OCI-LY7 (cell line): ENCODE data around the gene ARL3. TPM values are rescaled to one million over a fixed set of nuclear protein-coding genes. Genes with fewer than 3 reads are reported as not detected.

ENCODE experiments used
- BruUV-seq: library from RNA; stranded (reverse); fragments of 400-500 nt; replicated peaks from 2 replicates; lab custom pipeline; 2021; lab: Mats Ljungman, UMichigan
- CTCF ChIA-PET: fragments of 300-600 bp; sonication (Branson Sonifier 250); formaldehyde crosslinking; loops from one replicate; lab custom pipeline; 2022; ENCODE audit warnings: antibody characterized with exemption; ENCODE audit not compliant: unreplicated experiment; lab: Charles Lee
- POLR2A ChIA-PET: fragments of 300-600 bp; sonication (Branson Sonifier 250); formaldehyde crosslinking; loops from one replicate; lab custom pipeline; 2022; ENCODE audit warnings: antibody characterized with exemption; lab: Charles Lee
- DNase-seq: peaks from one replicate; pipeline ENCODE4 v3.0.0-alpha.2; 2015; ENCODE audit warnings: low spot score
- H2AFZ ChIP-seq: fragments of 200-600 bp; sonication (generic), shearing (Covaris generic); 2 replicates; pipeline ENCODE4 v1.6.1; 2014; ENCODE audit warnings: mild to moderate bottlenecking, antibody characterized with exemption, low read length, moderate library complexity
- H3K27ac ChIP-seq: fragments of 200-600 bp; sonication (generic); 2 replicates; pipeline ENCODE4 v1.5.1; 2014; ENCODE audit warnings: mixed run types, low read depth, mild to moderate bottlenecking, moderate library complexity, low read length, inconsistent platforms; ENCODE audit not compliant: poor library complexity, severe bottlenecking
- H3K36me3 ChIP-seq: fragments of 200-600 bp; sonication (generic); 2 replicates; pipeline ENCODE4 v1.6.1; 2014; ENCODE audit warnings: mild to moderate bottlenecking, antibody characterized with exemption, low read length, moderate library complexity, mixed read lengths; ENCODE audit not compliant: insufficient read depth
- H3K4me1 ChIP-seq: fragments of 200-600 bp; sonication (generic); 2 replicates; pipeline ENCODE4 v1.5.1; 2014; ENCODE audit warnings: mild to moderate bottlenecking, low read length; ENCODE audit not compliant: insufficient read depth, poor library complexity, severe bottlenecking
- H3K4me2 ChIP-seq: fragments of 200-600 bp; sonication (generic); 2 replicates; pipeline ENCODE4 v1.6.1; 2014; ENCODE audit warnings: mild to moderate bottlenecking, low read length
- H3K4me3 ChIP-seq: fragments of 200-600 bp; sonication (generic); 2 replicates; pipeline ENCODE4 v1.5.1; 2014; ENCODE audit warnings: mild to moderate bottlenecking, low read depth, low read length; ENCODE audit not compliant: poor library complexity, severe bottlenecking
- H3K79me2 ChIP-seq: fragments of 200-600 bp; sonication (generic); 2 replicates; pipeline ENCODE4 v1.6.1; 2016; ENCODE audit warnings: low read depth, mild to moderate bottlenecking, low read length, moderate library complexity, mixed read lengths; ENCODE audit not compliant: insufficient read depth
- H3K9me2 ChIP-seq: fragments of 200-600 bp; sonication (generic); 2 replicates; pipeline ENCODE4 v1.6.1; 2016; ENCODE audit warnings: mild to moderate bottlenecking, low read length, mixed read lengths; ENCODE audit not compliant: insufficient read depth
- H3K9me3 ChIP-seq: fragments of 200-600 bp; sonication (generic); 2 replicates; pipeline ENCODE4 v1.6.1; 2014; ENCODE audit warnings: mild to moderate bottlenecking, mixed run types, low read length, mixed read lengths
- H4K20me1 ChIP-seq: fragments of 200-600 bp; sonication (generic); 2 replicates; pipeline ENCODE4 v1.6.1; 2014; ENCODE audit warnings: mild to moderate bottlenecking, antibody characterized with exemption, low read length, moderate library complexity, mixed read lengths; ENCODE audit not compliant: insufficient read depth
- EZH2phosphoT487 ChIP-seq: fragments of 200-600 bp; sonication (generic); IDR thresholded peaks from 2 replicates; pipeline ENCODE4 v1.6.1; 2018; ENCODE audit warnings: low read depth, borderline replicate concordance, mild to moderate bottlenecking, mixed run types, antibody characterized with exemption, low read length, moderate library complexity, mixed read lengths
- intact Hi-C: fragments of 100-400 bp; cut with micrococcal nuclease; formaldehyde crosslinking; loops from one replicate; pipeline ENCODE4 v1.10.0; 2022; ENCODE audit not compliant: unreplicated experiment
- total RNA-seq, 2 experiments: library from RNA; depleted of rRNA in 1 of 2; stranded (reverse); fragments of >200 nt in 1 of 2; shearing (Covaris generic) in 1 of 2; gene quantifications; 2 replicates each; pipeline ENCODE4 v1.2.3, GENCODE V29; 2014 to 2022
- TF ChIP-seq, protein P1 (sequence below): fragments of 200-600 bp; sonication (generic); conservative IDR thresholded peaks from 2 replicates; pipeline ENCODE4 v1.5.1; 2014; ENCODE audit warnings: mild to moderate bottlenecking, antibody characterized with exemption, low read length, moderate library complexity, mixed read lengths

ARL3 gene
- total RNA-seq, 2 experiments from 2014 or later = 7.3 to 11.7 TPM

DNA sequence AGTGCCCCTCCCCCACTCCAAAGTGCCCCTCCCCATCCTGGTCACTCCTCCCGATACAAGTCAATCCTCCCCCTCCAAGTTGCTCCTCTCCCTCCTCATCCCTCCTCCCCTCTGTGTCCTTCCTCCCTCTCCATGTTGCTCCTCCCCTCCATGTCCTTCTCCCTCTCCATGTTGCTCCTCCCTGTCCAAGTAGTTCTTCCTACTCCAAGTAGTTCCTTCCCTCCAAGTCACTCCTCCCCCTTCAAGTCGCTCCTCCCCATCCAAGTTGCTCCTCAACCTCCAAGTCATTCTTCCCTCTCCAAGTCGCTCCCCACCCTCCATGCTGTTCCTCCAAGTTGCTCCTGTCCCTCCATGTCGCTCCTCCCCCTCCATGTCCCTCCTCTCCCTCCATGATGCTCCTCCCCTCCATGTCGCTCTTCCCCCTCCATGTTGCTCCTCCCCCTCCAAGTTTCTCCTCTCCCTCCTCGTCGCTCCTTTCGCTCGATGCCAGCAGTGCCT lies 20.9 kb upstream of the ARL3 start:
- Histone ChIP-seq H2AFZ (no peak overlapping the region), H3K36me3 (peaks cover 50% of the 10 kb centered on the region), H3K27ac (no peak overlapping the region), H3K4me2 (no peak overlapping the region), H3K4me3 (no peak overlapping the region), H3K9me3 (no peaks in the 10 kb centered on the region), H3K4me1 (peaks cover 6% of the 10 kb centered on the region), H3K79me2 (no peaks in the 10 kb centered on the region), H4K20me1 (no peaks in the 10 kb centered on the region), H3K9me2 (no peaks in the 10 kb centered on the region)
- CTCF ChIA-PET = no interaction called here
- intact Hi-C loops = no loop called here
- no peak for DNase-seq
- POLR2A ChIA-PET = no interaction called here
- BruUV-seq = no TSS peak
- TF ChIP-seq, protein P1, sequence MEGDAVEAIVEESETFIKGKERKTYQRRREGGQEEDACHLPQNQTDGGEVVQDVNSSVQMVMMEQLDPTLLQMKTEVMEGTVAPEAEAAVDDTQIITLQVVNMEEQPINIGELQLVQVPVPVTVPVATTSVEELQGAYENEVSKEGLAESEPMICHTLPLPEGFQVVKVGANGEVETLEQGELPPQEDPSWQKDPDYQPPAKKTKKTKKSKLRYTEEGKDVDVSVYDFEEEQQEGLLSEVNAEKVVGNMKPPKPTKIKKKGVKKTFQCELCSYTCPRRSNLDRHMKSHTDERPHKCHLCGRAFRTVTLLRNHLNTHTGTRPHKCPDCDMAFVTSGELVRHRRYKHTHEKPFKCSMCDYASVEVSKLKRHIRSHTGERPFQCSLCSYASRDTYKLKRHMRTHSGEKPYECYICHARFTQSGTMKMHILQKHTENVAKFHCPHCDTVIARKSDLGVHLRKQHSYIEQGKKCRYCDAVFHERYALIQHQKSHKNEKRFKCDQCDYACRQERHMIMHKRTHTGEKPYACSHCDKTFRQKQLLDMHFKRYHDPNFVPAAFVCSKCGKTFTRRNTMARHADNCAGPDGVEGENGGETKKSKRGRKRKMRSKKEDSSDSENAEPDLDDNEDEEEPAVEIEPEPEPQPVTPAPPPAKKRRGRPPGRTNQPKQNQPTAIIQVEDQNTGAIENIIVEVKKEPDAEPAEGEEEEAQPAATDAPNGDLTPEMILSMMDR = no peak
- no peak for TF ChIP-seq EZH2phosphoT487

DNA sequence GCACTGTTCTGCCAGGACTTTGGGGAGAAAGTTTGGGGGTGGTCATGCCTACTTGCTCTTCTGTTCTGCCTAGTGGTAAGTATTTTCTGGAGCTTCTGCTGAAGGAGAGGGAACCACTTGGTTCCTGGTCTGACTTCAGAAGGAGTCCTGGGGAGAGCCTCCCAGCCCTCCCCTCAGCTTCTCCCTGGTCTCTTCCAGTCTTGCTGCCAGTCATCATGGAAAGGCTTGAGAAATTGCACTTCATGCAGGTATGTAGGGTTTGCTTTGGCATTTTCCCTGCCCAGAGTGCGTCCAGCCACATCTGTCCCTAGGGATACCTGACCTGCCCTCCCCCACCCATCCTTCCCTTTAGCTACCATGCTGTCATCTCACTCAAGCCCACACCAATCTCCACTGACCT lies 18.5 kb upstream of the ARL3 start:
- H3K36me3 ChIP-seq = peaks cover 68% of the 10 kb centered on the region

More for the DNA sequence above, 18.5 kb upstream of the ARL3 start:
- Histone ChIP-seq H3K4me2 (no peak overlapping the region), H3K9me3 (no peaks in the 10 kb centered on the region), H3K4me1 (no peaks in the 10 kb centered on the region), H3K27ac (no peak overlapping the region), H4K20me1 (no peaks in the 10 kb centered on the region), H3K4me3 (no peak overlapping the region), H3K79me2 (no peaks in the 10 kb centered on the region), H3K9me2 (no peaks in the 10 kb centered on the region), H2AFZ (no peak overlapping the region)
- intact Hi-C loops = no loop called here
- TF ChIP-seq, protein P1 = no peak
- no peak for TF ChIP-seq EZH2phosphoT487
- no TSS peak for BruUV-seq
- DNase-seq = no peak
- POLR2A ChIA-PET = interaction anchor here (2.0 kb wide), 1 partner anchor 11 kb away, joined by 7 read pairs; no protein-coding TSS in a partner anchor
- CTCF ChIA-PET = interaction anchor here (0.6 kb wide), 1 partner anchor 306 kb away, joined by 4 read pairs; no protein-coding TSS in a partner anchor
